ENCODE measurements around the gene OR6C75. TPM values are rescaled to one million over a fixed set of nuclear protein-coding genes. Genes with fewer than 3 reads are reported as not detected.

Gene OR6C75
- total RNA-seq, 1 experiment from 2014 or later, result not detected

DNA sequence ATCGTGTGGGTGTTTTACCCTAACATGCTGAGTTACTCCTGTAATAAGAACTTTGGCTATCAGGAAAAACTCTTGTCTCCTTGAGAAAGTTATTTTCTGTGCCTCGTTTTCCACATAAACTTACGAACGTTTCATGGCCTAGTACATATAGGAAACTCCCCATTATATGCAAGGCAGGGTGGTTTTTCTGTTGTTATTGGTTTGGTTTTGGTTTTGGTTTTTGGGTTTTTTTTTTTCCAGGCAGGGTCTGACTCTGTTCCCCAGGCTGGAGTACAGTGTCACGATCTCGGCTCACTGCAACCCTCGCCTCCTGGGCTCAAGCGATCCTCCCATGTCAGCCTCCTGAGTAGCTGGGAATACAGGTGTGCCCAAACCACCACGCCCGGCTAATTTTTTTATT lies 26.8 kb upstream of the OR6C75 start:
- no peak overlapping the region for H3K4me2 ChIP-seq (ENCODE audit: low read length)
- TF ChIP-seq, protein P1, sequence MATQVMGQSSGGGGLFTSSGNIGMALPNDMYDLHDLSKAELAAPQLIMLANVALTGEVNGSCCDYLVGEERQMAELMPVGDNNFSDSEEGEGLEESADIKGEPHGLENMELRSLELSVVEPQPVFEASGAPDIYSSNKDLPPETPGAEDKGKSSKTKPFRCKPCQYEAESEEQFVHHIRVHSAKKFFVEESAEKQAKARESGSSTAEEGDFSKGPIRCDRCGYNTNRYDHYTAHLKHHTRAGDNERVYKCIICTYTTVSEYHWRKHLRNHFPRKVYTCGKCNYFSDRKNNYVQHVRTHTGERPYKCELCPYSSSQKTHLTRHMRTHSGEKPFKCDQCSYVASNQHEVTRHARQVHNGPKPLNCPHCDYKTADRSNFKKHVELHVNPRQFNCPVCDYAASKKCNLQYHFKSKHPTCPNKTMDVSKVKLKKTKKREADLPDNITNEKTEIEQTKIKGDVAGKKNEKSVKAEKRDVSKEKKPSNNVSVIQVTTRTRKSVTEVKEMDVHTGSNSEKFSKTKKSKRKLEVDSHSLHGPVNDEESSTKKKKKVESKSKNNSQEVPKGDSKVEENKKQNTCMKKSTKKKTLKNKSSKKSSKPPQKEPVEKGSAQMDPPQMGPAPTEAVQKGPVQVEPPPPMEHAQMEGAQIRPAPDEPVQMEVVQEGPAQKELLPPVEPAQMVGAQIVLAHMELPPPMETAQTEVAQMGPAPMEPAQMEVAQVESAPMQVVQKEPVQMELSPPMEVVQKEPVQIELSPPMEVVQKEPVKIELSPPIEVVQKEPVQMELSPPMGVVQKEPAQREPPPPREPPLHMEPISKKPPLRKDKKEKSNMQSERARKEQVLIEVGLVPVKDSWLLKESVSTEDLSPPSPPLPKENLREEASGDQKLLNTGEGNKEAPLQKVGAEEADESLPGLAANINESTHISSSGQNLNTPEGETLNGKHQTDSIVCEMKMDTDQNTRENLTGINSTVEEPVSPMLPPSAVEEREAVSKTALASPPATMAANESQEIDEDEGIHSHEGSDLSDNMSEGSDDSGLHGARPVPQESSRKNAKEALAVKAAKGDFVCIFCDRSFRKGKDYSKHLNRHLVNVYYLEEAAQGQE (IDR thresholded peaks at IDR 0.05; ENCODE audit: low read depth), result no peak
- TF ChIP-seq JUND (IDR thresholded peaks at IDR 0.05), result no peak
- no peak for TF ChIP-seq SRF (IDR thresholded peaks at IDR 0.05; ENCODE audit: low read depth)
- TF ChIP-seq SP1 (IDR thresholded peaks at IDR 0.05; ENCODE audit: low read depth), result no peak
- no peak for TF ChIP-seq YY1 (IDR thresholded peaks at IDR 0.05; ENCODE audit: extremely low read depth, insufficient replicate concordance, low read depth, low read length)
- TF ChIP-seq CBX3 (IDR thresholded peaks at IDR 0.05; ENCODE audit: low read depth), result no peak
- TF ChIP-seq, protein P2, sequence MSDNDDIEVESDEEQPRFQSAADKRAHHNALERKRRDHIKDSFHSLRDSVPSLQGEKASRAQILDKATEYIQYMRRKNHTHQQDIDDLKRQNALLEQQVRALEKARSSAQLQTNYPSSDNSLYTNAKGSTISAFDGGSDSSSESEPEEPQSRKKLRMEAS (IDR thresholded peaks at IDR 0.05), result no peak
- TF ChIP-seq RAD21 (IDR thresholded peaks at IDR 0.05; ENCODE audit: low read depth), result no peak
- no peak for TF ChIP-seq EZH2phosphoT487 (IDR thresholded peaks at IDR 0.05; ENCODE audit: borderline replicate concordance)
- TF ChIP-seq, protein P3, sequence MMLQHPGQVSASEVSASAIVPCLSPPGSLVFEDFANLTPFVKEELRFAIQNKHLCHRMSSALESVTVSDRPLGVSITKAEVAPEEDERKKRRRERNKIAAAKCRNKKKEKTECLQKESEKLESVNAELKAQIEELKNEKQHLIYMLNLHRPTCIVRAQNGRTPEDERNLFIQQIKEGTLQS (IDR thresholded peaks at IDR 0.05), result no peak
- TF ChIP-seq ZNF274 (IDR thresholded peaks at IDR 0.05; ENCODE audit: low read depth, low read length), result no peak
- no peak for TF ChIP-seq POLR2AphosphoS5 (IDR thresholded peaks at IDR 0.05; ENCODE audit: low read depth, low read length)
- TF ChIP-seq, protein P4, sequence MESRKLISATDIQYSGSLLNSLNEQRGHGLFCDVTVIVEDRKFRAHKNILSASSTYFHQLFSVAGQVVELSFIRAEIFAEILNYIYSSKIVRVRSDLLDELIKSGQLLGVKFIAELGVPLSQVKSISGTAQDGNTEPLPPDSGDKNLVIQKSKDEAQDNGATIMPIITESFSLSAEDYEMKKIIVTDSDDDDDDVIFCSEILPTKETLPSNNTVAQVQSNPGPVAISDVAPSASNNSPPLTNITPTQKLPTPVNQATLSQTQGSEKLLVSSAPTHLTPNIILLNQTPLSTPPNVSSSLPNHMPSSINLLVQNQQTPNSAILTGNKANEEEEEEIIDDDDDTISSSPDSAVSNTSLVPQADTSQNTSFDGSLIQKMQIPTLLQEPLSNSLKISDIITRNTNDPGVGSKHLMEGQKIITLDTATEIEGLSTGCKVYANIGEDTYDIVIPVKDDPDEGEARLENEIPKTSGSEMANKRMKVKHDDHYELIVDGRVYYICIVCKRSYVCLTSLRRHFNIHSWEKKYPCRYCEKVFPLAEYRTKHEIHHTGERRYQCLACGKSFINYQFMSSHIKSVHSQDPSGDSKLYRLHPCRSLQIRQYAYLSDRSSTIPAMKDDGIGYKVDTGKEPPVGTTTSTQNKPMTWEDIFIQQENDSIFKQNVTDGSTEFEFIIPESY (IDR thresholded peaks at IDR 0.05; ENCODE audit: extremely low read depth, insufficient replicate concordance, low read length), result no peak
- no peak for TF ChIP-seq SIN3A (IDR thresholded peaks at IDR 0.05; ENCODE audit: low read depth)
- no peak for TF ChIP-seq TCF7L2 (IDR thresholded peaks at IDR 0.05; ENCODE audit: borderline replicate concordance, extremely low read depth, insufficient read depth, insufficient read length)
- no peak for TF ChIP-seq EZH2 (IDR thresholded peaks at IDR 0.05)
- TF ChIP-seq, protein P5, sequence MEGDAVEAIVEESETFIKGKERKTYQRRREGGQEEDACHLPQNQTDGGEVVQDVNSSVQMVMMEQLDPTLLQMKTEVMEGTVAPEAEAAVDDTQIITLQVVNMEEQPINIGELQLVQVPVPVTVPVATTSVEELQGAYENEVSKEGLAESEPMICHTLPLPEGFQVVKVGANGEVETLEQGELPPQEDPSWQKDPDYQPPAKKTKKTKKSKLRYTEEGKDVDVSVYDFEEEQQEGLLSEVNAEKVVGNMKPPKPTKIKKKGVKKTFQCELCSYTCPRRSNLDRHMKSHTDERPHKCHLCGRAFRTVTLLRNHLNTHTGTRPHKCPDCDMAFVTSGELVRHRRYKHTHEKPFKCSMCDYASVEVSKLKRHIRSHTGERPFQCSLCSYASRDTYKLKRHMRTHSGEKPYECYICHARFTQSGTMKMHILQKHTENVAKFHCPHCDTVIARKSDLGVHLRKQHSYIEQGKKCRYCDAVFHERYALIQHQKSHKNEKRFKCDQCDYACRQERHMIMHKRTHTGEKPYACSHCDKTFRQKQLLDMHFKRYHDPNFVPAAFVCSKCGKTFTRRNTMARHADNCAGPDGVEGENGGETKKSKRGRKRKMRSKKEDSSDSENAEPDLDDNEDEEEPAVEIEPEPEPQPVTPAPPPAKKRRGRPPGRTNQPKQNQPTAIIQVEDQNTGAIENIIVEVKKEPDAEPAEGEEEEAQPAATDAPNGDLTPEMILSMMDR (IDR thresholded peaks at IDR 0.05 in 2 of 3, conservative IDR thresholded peaks at IDR 0.05 in 1 of 3; ENCODE audit: borderline replicate concordance in 1 of 3, insufficient read depth in 1 of 3, low read depth in 2 of 3, low read length in 2 of 3), result no peak
- no peak for TF ChIP-seq ZFX (IDR thresholded peaks at IDR 0.05)
- DNase-seq (ENCODE audit: low read depth, low spot score), result no peak
- peaks cover 25% of the 10 kb centered on the region for H3K27me3 ChIP-seq (ENCODE audit: insufficient read depth, low read length)
- no peak overlapping the region for H3K4me3 ChIP-seq (replicated peaks in 1 of 2; ENCODE audit: low read depth in 1 of 2, low read length in 2 of 2)
- H3K4me1 ChIP-seq (ENCODE audit: control insufficient read depth in 1 of 2, insufficient read depth in 2 of 2, low read length in 2 of 2), result no peaks in the 10 kb centered on the region
- no peak overlapping the region for H2AFZ ChIP-seq (ENCODE audit: low read depth, low read length, poor library complexity, severe bottlenecking)
- ATAC-seq, result no peak
- no peaks in the 10 kb centered on the region for H3K9me3 ChIP-seq (ENCODE audit: control insufficient read depth in 1 of 2, insufficient read depth in 1 of 2, low read depth in 1 of 2, low read length in 2 of 2)
- CTCF ChIA-PET, result no interaction called here
- POLR2A ChIA-PET, result no interaction called here
- no peaks in the 10 kb centered on the region for H4K20me1 ChIP-seq (ENCODE audit: insufficient read depth)
- RAD21 ChIA-PET (ENCODE audit: low non-redundant PET in 1 of 2, low total read pairs in 2 of 2, uncharacterized antibody in 2 of 2, unreplicated experiment in 2 of 2), result no interaction called here
- H3K36me3 ChIP-seq (ENCODE audit: control insufficient read depth in 1 of 2, insufficient read depth in 2 of 2, low read length in 2 of 2), result no peaks in the 10 kb centered on the region
- BruUV-seq (replicated peaks), result no TSS peak
- no peak overlapping the region for H3K9ac ChIP-seq (ENCODE audit: low read length)
- no peaks in the 10 kb centered on the region for H3K9me2 ChIP-seq (ENCODE audit: insufficient read depth)
- H3K79me2 ChIP-seq (ENCODE audit: insufficient read depth, low read length), result no peaks in the 10 kb centered on the region
- intact Hi-C loops (cut with micrococcal nuclease), result no loop called here
- no peak overlapping the region for H3K27ac ChIP-seq (ENCODE audit: low read depth, low read length)

All from HCT116 (cell line).